ENCODE data around the gene CISD2. TPM values are rescaled to one million over a fixed set of nuclear protein-coding genes. Genes with fewer than 3 reads are reported as not detected.

The CISD2 gene
- total and polyA plus RNA-seq, 2 of the 4 experiments (the other 2 are of a cell fraction): 7.0 to 14.4 TPM

DNA sequence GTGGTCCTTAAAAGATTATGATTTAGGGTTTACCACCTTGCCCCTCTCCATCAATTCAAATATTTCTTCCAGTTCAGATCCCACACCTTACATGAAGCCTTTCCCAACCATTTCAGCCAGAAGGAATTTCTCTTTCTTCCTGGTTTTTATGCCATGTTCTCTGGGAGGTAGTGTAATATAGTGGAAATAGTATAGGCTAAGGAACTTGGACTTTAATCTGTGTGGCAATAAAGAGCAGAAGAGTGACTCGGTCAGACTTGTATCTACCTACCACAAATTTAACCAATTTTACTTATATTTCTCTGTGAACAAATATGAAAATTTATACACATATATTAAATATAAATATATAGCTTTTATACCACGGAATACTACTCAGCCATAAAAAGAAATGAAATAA, 18.4 kb upstream of the CISD2 start:
- Histone ChIP-seq H3K4ac (ENCODE audit: low read depth, low read length) (no peak overlapping the region), H3K27ac (ENCODE audit: insufficient read depth, low read length) (no peak overlapping the region), H3K36me3 (ENCODE audit: control insufficient read depth, insufficient read depth, low read length) (no peaks in the 10 kb centered on the region), H4K5ac (ENCODE audit: low read depth, low read length) (no peak overlapping the region), H2AFZ (replicated peaks; ENCODE audit: low read length, poor library complexity) (no peak overlapping the region), H3K79me1 (ENCODE audit: low read depth in 1 of 2, low read length in 2 of 2) (no peaks in the 10 kb centered on the region), H4K8ac (ENCODE audit: low read depth in 2 of 2, low read length in 2 of 2) (no peak overlapping the region), H3K18ac (ENCODE audit: low read depth, low read length) (no peak overlapping the region), H3K4me1 (ENCODE audit: control insufficient read depth, insufficient read depth, low read length) (no peaks in the 10 kb centered on the region), H2BK15ac (ENCODE audit: low read depth, low read length) (no peak overlapping the region), H3K4me3 (ENCODE audit: insufficient read depth, low read depth, low read length) (no peak overlapping the region), H3K9me3 (ENCODE audit: control insufficient read depth, insufficient read depth, low read length) (no peaks in the 10 kb centered on the region), H2AK9ac (replicated peaks; ENCODE audit: low read depth, low read length, poor library complexity) (no peak overlapping the region), H2BK120ac (ENCODE audit: low read depth, low read length) (no peak overlapping the region), H3K9me1 (ENCODE audit: insufficient read depth, low read length) (no peaks in the 10 kb centered on the region), H4K91ac (ENCODE audit: insufficient read depth, low read depth, low read length) (no peak overlapping the region), H2BK5ac (ENCODE audit: low read depth, low read length, poor library complexity, severe bottlenecking) (no peak overlapping the region), H3K56ac (ENCODE audit: extremely low read depth, insufficient read depth, low read length) (no peak overlapping the region), H3K27me3 (ENCODE audit: control insufficient read depth, insufficient read depth, low read length) (no peaks in the 10 kb centered on the region), H3K23ac (ENCODE audit: low read depth, low read length) (no peak overlapping the region), H2BK20ac (ENCODE audit: low read depth, low read length) (no peak overlapping the region), H2AK5ac (ENCODE audit: low read depth, low read length) (no peak overlapping the region), H4K20me1 (ENCODE audit: insufficient read depth, low read length) (no peaks in the 10 kb centered on the region), H3K4me2 (ENCODE audit: low read depth, low read length) (no peak overlapping the region), H3K14ac (replicated peaks; ENCODE audit: low read depth, low read length) (no peak overlapping the region), H3K9ac (ENCODE audit: low read depth, low read length) (no peak overlapping the region)
- ATAC-seq (ENCODE audit: low read depth) (no peak), DNase-seq (no peak)
- WGBS, 2 experiments (ENCODE audit: extremely low coverage in 2 of 2, insufficient read length in 1 of 2): no CpG with 5 or more reads among the region's 2 CpGs
- dilution Hi-C loops (cut with HindIII; ENCODE audit: low sequenced_read_pairs, unreplicated experiment) (no loop called here), in situ Hi-C loops (cut with MboI; ENCODE audit: low sequenced_read_pairs) (no loop called here), intact Hi-C loops (cut with micrococcal nuclease) (no loop called here)
- CTCF ChIA-PET: no interaction called here
- TF ChIP-seq MAZ (IDR thresholded peaks at IDR 0.05; ENCODE audit: borderline replicate concordance, low read depth, low read length): no peak
- TF ChIP-seq CHD1 (IDR thresholded peaks at IDR 0.05; ENCODE audit: low read depth, low read length): no peak
- no peak for TF ChIP-seq POLR2A (IDR thresholded peaks at IDR 0.05; ENCODE audit: low read depth, low read length)
- no peak for TF ChIP-seq USF2 (IDR thresholded peaks at IDR 0.05; ENCODE audit: low read depth, low read length)
- no peak for TF ChIP-seq RFX5 (IDR thresholded peaks at IDR 0.05; ENCODE audit: low read depth, low read length)
- TF ChIP-seq SMC3 (IDR thresholded peaks at IDR 0.05; ENCODE audit: low read depth, low read length): no peak
- no peak for TF ChIP-seq RAD21 (IDR thresholded peaks at IDR 0.05; ENCODE audit: low read length)
- TF ChIP-seq, protein P1, sequence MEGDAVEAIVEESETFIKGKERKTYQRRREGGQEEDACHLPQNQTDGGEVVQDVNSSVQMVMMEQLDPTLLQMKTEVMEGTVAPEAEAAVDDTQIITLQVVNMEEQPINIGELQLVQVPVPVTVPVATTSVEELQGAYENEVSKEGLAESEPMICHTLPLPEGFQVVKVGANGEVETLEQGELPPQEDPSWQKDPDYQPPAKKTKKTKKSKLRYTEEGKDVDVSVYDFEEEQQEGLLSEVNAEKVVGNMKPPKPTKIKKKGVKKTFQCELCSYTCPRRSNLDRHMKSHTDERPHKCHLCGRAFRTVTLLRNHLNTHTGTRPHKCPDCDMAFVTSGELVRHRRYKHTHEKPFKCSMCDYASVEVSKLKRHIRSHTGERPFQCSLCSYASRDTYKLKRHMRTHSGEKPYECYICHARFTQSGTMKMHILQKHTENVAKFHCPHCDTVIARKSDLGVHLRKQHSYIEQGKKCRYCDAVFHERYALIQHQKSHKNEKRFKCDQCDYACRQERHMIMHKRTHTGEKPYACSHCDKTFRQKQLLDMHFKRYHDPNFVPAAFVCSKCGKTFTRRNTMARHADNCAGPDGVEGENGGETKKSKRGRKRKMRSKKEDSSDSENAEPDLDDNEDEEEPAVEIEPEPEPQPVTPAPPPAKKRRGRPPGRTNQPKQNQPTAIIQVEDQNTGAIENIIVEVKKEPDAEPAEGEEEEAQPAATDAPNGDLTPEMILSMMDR (conservative IDR thresholded peaks at IDR 0.05; ENCODE audit: low read depth, low read length): no peak
- TF ChIP-seq RCOR1 (IDR thresholded peaks at IDR 0.05; ENCODE audit: insufficient replicate concordance, low read length): no peak
- no peak for TF ChIP-seq MXI1 (IDR thresholded peaks at IDR 0.05; ENCODE audit: borderline replicate concordance, low read depth, low read length)
- TF ChIP-seq CEBPB (IDR thresholded peaks at IDR 0.05; ENCODE audit: low read depth, low read length): no peak
- TF ChIP-seq BHLHE40 (IDR thresholded peaks at IDR 0.05; ENCODE audit: low read depth, low read length): no peak
- POLR2A ChIA-PET (ENCODE audit: unreplicated experiment): no interaction called here
- BruUV-seq (replicated peaks): no TSS peak
